ENCODE results near the gene FBXO47. TPM values are rescaled to one million over a fixed set of nuclear protein-coding genes. Genes with fewer than 3 reads are reported as not detected.

The FBXO47 gene
- total and polyA plus RNA-seq, 2 donors (not counting 1 experiment from before 2014, with no cell fraction given): not detected

- H4K20me1 ChIP-seq (ENCODE audit: control insufficient read depth, insufficient read depth, low read length, poor library complexity, severe bottlenecking): no peaks in the 10 kb centered on the region
- H3K36me3 ChIP-seq (replicated peaks in 1 of 2; ENCODE audit: control extremely low read depth in 1 of 2, control insufficient read depth in 1 of 2, extremely low read depth in 1 of 2, insufficient read depth in 2 of 2, low read length in 1 of 2): no peaks in the 10 kb centered on the region
- peak overlapping the region; percentile 18 for H3K4me2 ChIP-seq (replicated peaks; ENCODE audit: low read depth, low read length, poor library complexity, severe bottlenecking)
- ATAC-seq (ENCODE audit: low read depth) (no peak), DNase-seq (no peak)
- H3K4me1 Mint-ChIP-seq: peaks cover 3% of the 10 kb centered on the region
- H3K4me3 Mint-ChIP-seq: no peak overlapping the region
- ChIA-PET CTCF (no interaction called here), POLR2A (no interaction called here)
- no peak for TF ChIP-seq EZH2 (IDR thresholded peaks at IDR 0.05; ENCODE audit: borderline replicate concordance, insufficient read depth, low read depth, low read length, poor library complexity, severe bottlenecking)
- TF ChIP-seq CTCF (IDR thresholded peaks at IDR 0.05): no peak
- H3K27me3 ChIP-seq (replicated peaks in 1 of 4; ENCODE audit: control extremely low read depth in 1 of 4, control insufficient read depth in 3 of 4, insufficient read depth in 4 of 4, low read length in 3 of 4): peaks cover 0 to 12% (median 3%) of the 10 kb centered on the region in 4 experiments
- intact Hi-C loops (cut with micrococcal nuclease): no loop called here
- WGBS (ENCODE audit: insufficient coverage): 52% methylated on average over 16 of the region's 16 CpGs
- peaks cover 0 to 7% (median 0%) of the 10 kb centered on the region in 3 donors for H3K9me3 ChIP-seq (ENCODE audit: control extremely low read depth in 1 of 3, control insufficient read depth in 2 of 3, insufficient read depth in 1 of 3, low read length in 2 of 3)
- no peaks in the 10 kb centered on the region for H3K4me1 ChIP-seq (ENCODE audit: control insufficient read depth in 2 of 2, insufficient read depth in 2 of 2, low read length in 2 of 2)
- peaks cover 54% of the 10 kb centered on the region for H3K27me3 Mint-ChIP-seq
- H3K79me2 ChIP-seq (ENCODE audit: control insufficient read depth, insufficient read depth, low read length): no peaks in the 10 kb centered on the region
- H2AFZ ChIP-seq (ENCODE audit: insufficient read depth, low read depth, low read length, poor library complexity, severe bottlenecking): peak overlapping the region; percentile 47
- no peaks in the 10 kb centered on the region for H3K9me3 Mint-ChIP-seq (ENCODE audit: insufficient read depth)
- H3K27ac ChIP-seq (ENCODE audit: low read length in 2 of 2): no peak overlapping the region
- no peak overlapping the region for H3K27ac Mint-ChIP-seq
- H3K9ac ChIP-seq (ENCODE audit: low read length): no peak overlapping the region
- H3K4me3 ChIP-seq (ENCODE audit: control extremely low read depth in 1 of 5, extremely low read depth in 1 of 5, insufficient read depth in 1 of 5, low read depth in 2 of 5, low read length in 4 of 5): no peak overlapping the region
These were observed 36.0 kb upstream of the FBXO47 start for GRCh38 chr17:39002991-39003715.
